ENCODE data around the gene PGAP1. TPM values are rescaled to one million over a fixed set of nuclear protein-coding genes. Genes with fewer than 3 reads are reported as not detected.

PGAP1 gene
- total and polyA plus RNA-seq, 10 of the 15 experiments (the other 5 are each of a cell fraction or from before 2014, with no cell fraction given): 0.75 to 4.7 (median 3.0) TPM

GRCh38 chr2:196845371-196845770 is 81.1 kb downstream of the PGAP1 start:
- FAIRE-seq (no peak), DNase-seq (ENCODE audit: low read depth, low spot score) (no peak), ATAC-seq (no peak)
- ChIA-PET RAD21 (ENCODE audit: unreplicated experiment) (no interaction called here), POLR2A (interaction anchor here (0.7 to 2.0 kb wide), 2 partner anchors 9 to 1291 kb away, joined by 3 to 4 read pairs; no protein-coding TSS in a partner anchor), SMC1A (ENCODE audit: uncharacterized antibody, unreplicated experiment) (interaction anchor here (1.0 to 1.6 kb wide), 2 partner anchors 9 to 32 kb away, joined by 3 read pairs; no protein-coding TSS in a partner anchor), CTCF (interaction anchor here (0.7 to 1.3 kb wide), 3 partner anchors 9 to 268 kb away, joined by 3 to 5 read pairs (median 3); no protein-coding TSS in a partner anchor)
- Histone ChIP-seq H3K79me2 (ENCODE audit: control insufficient read depth, insufficient read depth, low read length) (no peaks in the 10 kb centered on the region), H3K4me2 (ENCODE audit: control insufficient read depth, insufficient read depth) (no peak overlapping the region), H3K27ac (ENCODE audit: control insufficient read depth, insufficient read depth) (no peak overlapping the region), H3K4me1 (ENCODE audit: control insufficient read depth, insufficient read depth, low read length) (no peaks in the 10 kb centered on the region), H3K9ac (ENCODE audit: control insufficient read depth, insufficient read depth, low read length) (no peak overlapping the region), H3K27me3 (replicated peaks in 1 of 2; ENCODE audit: control insufficient read depth in 2 of 2, insufficient read depth in 2 of 2, low read length in 1 of 2) (no peaks in the 10 kb centered on the region), H3K4me3 (no peak overlapping the region), H3K36me3 (ENCODE audit: control insufficient read depth in 2 of 2, insufficient read depth in 2 of 2, low read length in 1 of 2) (peaks cover 0 to 3% of the 10 kb centered on the region in 2 experiments; a peak in 1 of 4 replicates), H4K20me1 (ENCODE audit: control insufficient read depth, insufficient read depth) (no peaks in the 10 kb centered on the region), H2AFZ (ENCODE audit: control insufficient read depth, low read depth, low read length) (no peak overlapping the region), H3K9me3 (replicated peaks; ENCODE audit: control insufficient read depth, insufficient read depth, low read length) (no peaks in the 10 kb centered on the region)
- 77% methylated on average over 3 of the region's 3 CpGs for WGBS (ENCODE audit: insufficient coverage, insufficient replicate concordance, low lambda C conversion rate, missing lambda C conversion rate)
- TF ChIP-seq, protein P1, sequence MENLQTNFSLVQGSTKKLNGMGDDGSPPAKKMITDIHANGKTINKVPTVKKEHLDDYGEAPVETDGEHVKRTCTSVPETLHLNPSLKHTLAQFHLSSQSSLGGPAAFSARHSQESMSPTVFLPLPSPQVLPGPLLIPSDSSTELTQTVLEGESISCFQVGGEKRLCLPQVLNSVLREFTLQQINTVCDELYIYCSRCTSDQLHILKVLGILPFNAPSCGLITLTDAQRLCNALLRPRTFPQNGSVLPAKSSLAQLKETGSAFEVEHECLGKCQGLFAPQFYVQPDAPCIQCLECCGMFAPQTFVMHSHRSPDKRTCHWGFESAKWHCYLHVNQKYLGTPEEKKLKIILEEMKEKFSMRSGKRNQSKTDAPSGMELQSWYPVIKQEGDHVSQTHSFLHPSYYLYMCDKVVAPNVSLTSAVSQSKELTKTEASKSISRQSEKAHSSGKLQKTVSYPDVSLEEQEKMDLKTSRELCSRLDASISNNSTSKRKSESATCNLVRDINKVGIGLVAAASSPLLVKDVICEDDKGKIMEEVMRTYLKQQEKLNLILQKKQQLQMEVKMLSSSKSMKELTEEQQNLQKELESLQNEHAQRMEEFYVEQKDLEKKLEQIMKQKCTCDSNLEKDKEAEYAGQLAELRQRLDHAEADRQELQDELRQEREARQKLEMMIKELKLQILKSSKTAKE (IDR thresholded peaks at IDR 0.05; ENCODE audit: low read depth, poor library complexity, severe bottlenecking): no peak
- TF ChIP-seq STAT1 (conservative IDR thresholded peaks at IDR 0.05): no peak
- TF ChIP-seq NFXL1 (IDR thresholded peaks at IDR 0.05; ENCODE audit: borderline replicate concordance): no peak
- no peak for TF ChIP-seq ZZZ3 (IDR thresholded peaks at IDR 0.05; ENCODE audit: control insufficient read depth, insufficient read length, low read depth)
- no peak for TF ChIP-seq ZNF207 (IDR thresholded peaks at IDR 0.05; ENCODE audit: borderline replicate concordance)
- TF ChIP-seq, protein P2, sequence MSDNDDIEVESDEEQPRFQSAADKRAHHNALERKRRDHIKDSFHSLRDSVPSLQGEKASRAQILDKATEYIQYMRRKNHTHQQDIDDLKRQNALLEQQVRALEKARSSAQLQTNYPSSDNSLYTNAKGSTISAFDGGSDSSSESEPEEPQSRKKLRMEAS (IDR thresholded peaks at IDR 0.05; ENCODE audit: low read depth, low read length): no peak
- no peak for TF ChIP-seq JUND (IDR thresholded peaks at IDR 0.05; ENCODE audit: low read depth, low read length)
- TF ChIP-seq CBX3 (IDR thresholded peaks at IDR 0.05; ENCODE audit: borderline replicate concordance, low read depth): no peak
- TF ChIP-seq, protein P3, sequence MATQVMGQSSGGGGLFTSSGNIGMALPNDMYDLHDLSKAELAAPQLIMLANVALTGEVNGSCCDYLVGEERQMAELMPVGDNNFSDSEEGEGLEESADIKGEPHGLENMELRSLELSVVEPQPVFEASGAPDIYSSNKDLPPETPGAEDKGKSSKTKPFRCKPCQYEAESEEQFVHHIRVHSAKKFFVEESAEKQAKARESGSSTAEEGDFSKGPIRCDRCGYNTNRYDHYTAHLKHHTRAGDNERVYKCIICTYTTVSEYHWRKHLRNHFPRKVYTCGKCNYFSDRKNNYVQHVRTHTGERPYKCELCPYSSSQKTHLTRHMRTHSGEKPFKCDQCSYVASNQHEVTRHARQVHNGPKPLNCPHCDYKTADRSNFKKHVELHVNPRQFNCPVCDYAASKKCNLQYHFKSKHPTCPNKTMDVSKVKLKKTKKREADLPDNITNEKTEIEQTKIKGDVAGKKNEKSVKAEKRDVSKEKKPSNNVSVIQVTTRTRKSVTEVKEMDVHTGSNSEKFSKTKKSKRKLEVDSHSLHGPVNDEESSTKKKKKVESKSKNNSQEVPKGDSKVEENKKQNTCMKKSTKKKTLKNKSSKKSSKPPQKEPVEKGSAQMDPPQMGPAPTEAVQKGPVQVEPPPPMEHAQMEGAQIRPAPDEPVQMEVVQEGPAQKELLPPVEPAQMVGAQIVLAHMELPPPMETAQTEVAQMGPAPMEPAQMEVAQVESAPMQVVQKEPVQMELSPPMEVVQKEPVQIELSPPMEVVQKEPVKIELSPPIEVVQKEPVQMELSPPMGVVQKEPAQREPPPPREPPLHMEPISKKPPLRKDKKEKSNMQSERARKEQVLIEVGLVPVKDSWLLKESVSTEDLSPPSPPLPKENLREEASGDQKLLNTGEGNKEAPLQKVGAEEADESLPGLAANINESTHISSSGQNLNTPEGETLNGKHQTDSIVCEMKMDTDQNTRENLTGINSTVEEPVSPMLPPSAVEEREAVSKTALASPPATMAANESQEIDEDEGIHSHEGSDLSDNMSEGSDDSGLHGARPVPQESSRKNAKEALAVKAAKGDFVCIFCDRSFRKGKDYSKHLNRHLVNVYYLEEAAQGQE (IDR thresholded peaks at IDR 0.05; ENCODE audit: low read depth, low read length): no peak
- no peak for TF ChIP-seq CTCF (IDR thresholded peaks at IDR 0.05 in 2 of 3, conservative IDR thresholded peaks at IDR 0.05 in 1 of 3; ENCODE audit: control insufficient read depth in 2 of 3, extremely low read depth in 1 of 3, insufficient read depth in 1 of 3, low read depth in 3 of 3, low read length in 3 of 3)
- no peak for TF ChIP-seq RELB (IDR thresholded peaks at IDR 0.05; ENCODE audit: low read depth)
- TF ChIP-seq WRNIP1 (IDR thresholded peaks at IDR 0.05; ENCODE audit: borderline replicate concordance, low read depth, low read length): no peak
- TF ChIP-seq FOXK2 (IDR thresholded peaks at IDR 0.05): no peak
- TF ChIP-seq YY1 (IDR thresholded peaks at IDR 0.05; ENCODE audit: low read depth, low read length): no peak
- no peak for TF ChIP-seq BMI1 (IDR thresholded peaks at IDR 0.05; ENCODE audit: borderline replicate concordance)
- in situ Hi-C loops (cut with MboI): no loop called here
- intact Hi-C loops (cut with micrococcal nuclease; ENCODE audit: unreplicated experiment): no loop called here
- BruUV-seq (replicated peaks): no TSS peak

Data from GM12878 (cell line).